ENCODE results near the gene DYNC1LI2.

- TF ChIP-seq CTCF (IDR thresholded peaks at IDR 0.05): no peak
- no peak for TF ChIP-seq POLR2A (IDR thresholded peaks at IDR 0.05)
- TF ChIP-seq POLR2AphosphoS5 (IDR thresholded peaks at IDR 0.05): no peak
These were observed 30.6 kb downstream of the DYNC1LI2 start for GRCh38 chr16:66720766-66721165.

Measured in suprapubic skin (tissue), 4 donors.